OCI-LY1 (cell line): ENCODE measurements around the gene RAD51B.
"Not testable (repeated sequence)": the region's sequence is repeated elsewhere in the genome, so short reads cannot be mapped to it uniquely, and the experiment has no call there.

ENCODE experiments used
- H2AFZ ChIP-seq: fragments of 200-600 bp; sonication (generic), shearing (Covaris generic); 2 replicates; pipeline ENCODE4 v1.6.0; 2014; ENCODE audit warnings: antibody characterized with exemption, mild to moderate bottlenecking, low read length
- H3F3A ChIP-seq: fragments of 200-600 bp; sonication (generic), shearing (Covaris generic); 2 replicates; pipeline ENCODE4 v1.6.0; 2014; ENCODE audit warnings: mild to moderate bottlenecking, antibody characterized with exemption, low read length, moderate library complexity; ENCODE audit not compliant: insufficient read depth
- H3K27ac ChIP-seq: fragments of 200-600 bp; sonication (generic); 2 replicates; pipeline ENCODE4 v1.5.1; 2014; ENCODE audit warnings: low read length, mixed run types, mild to moderate bottlenecking, low read depth; ENCODE audit not compliant: poor library complexity, severe bottlenecking
- H3K27me3 ChIP-seq: fragments of 200-600 bp; sonication (generic); 2 replicates; pipeline ENCODE4 v1.6.0; 2014; ENCODE audit warnings: antibody characterized with exemption, mild to moderate bottlenecking, low read length, moderate library complexity; ENCODE audit not compliant: insufficient read depth
- H3K36me3 ChIP-seq: fragments of 200-600 bp; sonication (generic); 2 replicates; pipeline ENCODE4 v1.6.1; 2014; ENCODE audit warnings: mild to moderate bottlenecking, antibody characterized with exemption, low read length, moderate library complexity, mixed read lengths; ENCODE audit not compliant: insufficient read depth
- H3K4me1 ChIP-seq: fragments of 200-600 bp; sonication (generic); 2 replicates; pipeline ENCODE4 v1.5.1; 2014; ENCODE audit warnings: mild to moderate bottlenecking, low read length, moderate library complexity; ENCODE audit not compliant: insufficient read depth, severe bottlenecking
- H3K4me2 ChIP-seq: fragments of 200-600 bp; sonication (generic), shearing (Covaris generic); 2 replicates; pipeline ENCODE4 v1.6.1; 2014; ENCODE audit warnings: low read length
- H3K4me3 ChIP-seq: fragments of 200-600 bp; sonication (generic); 2 replicates; pipeline ENCODE4 v1.5.1; 2014; ENCODE audit warnings: low read length, low read depth, mild to moderate bottlenecking, mixed read lengths; ENCODE audit not compliant: poor library complexity, severe bottlenecking
- H3K79me2 ChIP-seq: fragments of 200-600 bp; shearing (Covaris generic); 2 replicates; pipeline ENCODE4 v1.6.1; 2016; ENCODE audit warnings: mixed run types, low read length, mixed read lengths; ENCODE audit not compliant: insufficient read depth
- H3K9ac ChIP-seq: fragments of 200-600 bp; sonication (generic), shearing (Covaris generic); 2 replicates; pipeline ENCODE4 v1.6.1; 2014; ENCODE audit warnings: mild to moderate bottlenecking, low read length, mixed read lengths
- H3K9me2 ChIP-seq: fragments of 200-600 bp; sonication (generic), shearing (Covaris generic); 2 replicates; pipeline ENCODE4 v1.6.1; 2014; ENCODE audit warnings: low read depth, mild to moderate bottlenecking, low read length, mixed read lengths
- H3K9me3 ChIP-seq: fragments of 200-600 bp; shearing (Covaris generic); 2 replicates; pipeline ENCODE4 v1.6.1; 2014; ENCODE audit warnings: low read length, mixed read lengths
- H4K20me1 ChIP-seq: fragments of 200-600 bp; sonication (generic), shearing (Covaris generic); 2 replicates; pipeline ENCODE4 v1.6.0; 2016; ENCODE audit warnings: mild to moderate bottlenecking, low read length; ENCODE audit not compliant: insufficient read depth
- CTCF ChIP-seq: fragments of 200-600 bp; sonication (generic), shearing (Covaris generic); IDR thresholded peaks from 2 replicates; pipeline ENCODE4 v1.5.1; 2017; ENCODE audit warnings: mild to moderate bottlenecking, antibody characterized with exemption, low read length, moderate library complexity, mixed read lengths
- EZH2 ChIP-seq: fragments of 200-600 bp; sonication (generic), shearing (Covaris generic); IDR thresholded peaks from 2 replicates; pipeline ENCODE4 v1.8.0; 2017; ENCODE audit warnings: borderline replicate concordance, mixed run types, mild to moderate bottlenecking, antibody characterized with exemption, low read length, moderate library complexity, mixed read lengths

RAD51B gene

DNA sequence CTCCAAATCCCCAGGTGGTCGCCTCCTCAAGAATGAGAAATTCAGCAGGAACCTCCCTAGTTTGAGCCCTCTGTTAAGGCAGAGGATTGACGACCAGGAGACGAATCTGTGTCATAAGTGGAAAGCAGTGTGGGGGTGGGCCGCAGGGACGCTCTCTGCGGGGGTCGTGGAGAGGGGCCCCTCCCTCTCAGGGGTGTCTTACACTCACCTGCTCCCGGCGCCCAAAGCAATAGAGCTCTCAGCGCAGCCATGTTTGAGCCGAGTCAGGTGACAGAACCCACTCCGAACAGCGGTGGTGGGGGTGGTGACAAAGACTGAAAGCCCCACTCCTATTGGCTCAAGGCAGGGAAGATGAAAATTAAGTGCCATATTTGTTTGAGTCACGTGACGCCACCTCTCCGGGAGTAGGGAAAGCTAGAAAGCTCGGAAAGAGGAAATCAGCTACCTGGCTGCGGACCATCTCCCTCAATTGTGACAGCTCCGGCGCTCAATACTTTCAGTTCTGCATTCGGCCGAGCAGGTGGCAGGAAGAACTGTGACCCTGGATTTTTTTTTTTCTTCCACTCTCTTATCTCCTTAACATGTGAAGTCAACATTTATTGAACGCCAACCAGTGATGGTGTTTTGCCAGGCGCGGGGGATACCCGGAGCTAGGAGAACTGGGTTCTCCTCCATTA, 3.1 kb upstream of the RAD51B start, which contains the start of gene ZFYVE26:
Gene ZFYVE26 (minus strand): TSS at position 265 of the 677 bp plus-strand sequence. CDS start 627 bp downstream, outside the sequence.
- Histone ChIP-seq H3K9me3 (no peaks in the 10 kb centered on the region), H3K4me2 (peak within 1 kb of the TSS; percentile 81), H3K9ac (peak within 1 kb of the TSS; percentile 85), H2AFZ (peak within 1 kb of the TSS; percentile 69; the same call in 1 of the 2 replicates), H4K20me1 (no peaks in the 10 kb centered on the region), H3K27ac (peak within 1 kb of the TSS; percentile 98), H3K27me3 (no peaks in the 10 kb centered on the region), H3K4me1 (peaks cover 41% of the 10 kb centered on the region), H3K4me3 (peak within 1 kb of the TSS; percentile 79), H3K79me2 (peaks cover 10% of the 10 kb centered on the region), H3K36me3 (peaks cover 22% of the 10 kb centered on the region; the same call in 1 of the 2 replicates), H3F3A (no peaks in the 10 kb centered on the region; the same call in 1 of the 2 replicates), H3K9me2 (no peaks in the 10 kb centered on the region)
- TF ChIP-seq EZH2 (no peak), CTCF (no peak)

- TF ChIP-seq CTCF: no peak
- TF ChIP-seq EZH2: no peak
- H3K4me1 ChIP-seq: peaks cover 45% of the 10 kb centered on the region
- H3K4me3 ChIP-seq: peak overlapping the region; percentile 79
- no peaks in the 10 kb centered on the region; the same call in 1 of the 2 replicates for H3F3A ChIP-seq
- H3K9me3 ChIP-seq: no peaks in the 10 kb centered on the region
- H3K4me2 ChIP-seq: no peak overlapping the region
- peak overlapping the region; percentile 98 for H3K27ac ChIP-seq
- H3K79me2 ChIP-seq: peaks cover 10% of the 10 kb centered on the region
- H4K20me1 ChIP-seq: no peaks in the 10 kb centered on the region
- H2AFZ ChIP-seq: no peak overlapping the region
- H3K36me3 ChIP-seq: peaks cover 12% of the 10 kb centered on the region; the same call in 1 of the 2 replicates
- H3K9me2 ChIP-seq: no peaks in the 10 kb centered on the region
- H3K27me3 ChIP-seq: no peaks in the 10 kb centered on the region
- peak overlapping the region; percentile 85; the same call in 1 of the 2 replicates for H3K9ac ChIP-seq
These were observed 1.7 kb upstream of the RAD51B start for GRCh38 chr14:67817750-67818438.

- H3K9me3 ChIP-seq, H4K20me1 ChIP-seq, H3K9me2 ChIP-seq, H3K9ac ChIP-seq, H3K36me3 ChIP-seq, H3K4me2 ChIP-seq, H3K27me3 ChIP-seq, H2AFZ ChIP-seq, H3K27ac ChIP-seq, H3K4me3 ChIP-seq, H3F3A ChIP-seq: not testable (repeated sequence)
- Histone ChIP-seq H3K4me1 (peaks cover 45% of the 10 kb centered on the region), H3K79me2 (peaks cover 10% of the 10 kb centered on the region)
These were observed 1.1 kb upstream of the RAD51B start for GRCh38 chr14:67818476-67818875.
